ENCODE measurements around the gene RCAN1. TPM values are rescaled to one million over a fixed set of nuclear protein-coding genes. Genes with fewer than 3 reads are reported as not detected.
"Not testable (repeated sequence)": the region's sequence is repeated elsewhere in the genome, so short reads cannot be mapped to it uniquely, and the experiment has no call there.

Gene RCAN1
- polyA plus RNA-seq, 2 of the 4 experiments (the other 2 are of a cell fraction) = 10.2 to 11.9 TPM

DNA sequence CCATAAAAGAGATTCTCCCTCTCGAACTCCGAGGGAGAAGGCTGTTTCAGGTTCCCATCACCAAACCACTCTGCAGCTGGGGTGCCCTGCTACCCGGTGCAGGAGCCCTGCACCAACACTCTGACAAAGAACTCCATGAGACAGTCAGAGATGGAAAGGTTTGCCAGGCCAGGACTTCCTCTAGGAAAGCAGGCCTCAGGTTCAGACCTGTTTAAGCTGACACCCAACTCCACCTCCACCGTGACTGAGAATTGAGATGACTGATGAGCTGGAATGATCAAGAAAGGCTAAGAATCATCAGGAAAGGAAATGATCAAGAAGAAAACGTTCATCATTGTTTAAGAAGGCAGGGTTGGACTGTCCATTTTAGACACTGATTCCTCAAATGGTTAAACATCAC lies 56.7 kb downstream of the RCAN1 start (continued):
- TF ChIP-seq, protein P1, sequence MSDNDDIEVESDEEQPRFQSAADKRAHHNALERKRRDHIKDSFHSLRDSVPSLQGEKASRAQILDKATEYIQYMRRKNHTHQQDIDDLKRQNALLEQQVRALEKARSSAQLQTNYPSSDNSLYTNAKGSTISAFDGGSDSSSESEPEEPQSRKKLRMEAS (IDR thresholded peaks at IDR 0.05) = no peak
- TF ChIP-seq TFCP2L1 (CRISPR knock-in tag; IDR thresholded peaks at IDR 0.05) (no peak), NFE2L2 (conservative IDR thresholded peaks at IDR 0.05; ENCODE audit: low read length) (no peak), CHD4 (IDR thresholded peaks at IDR 0.05; ENCODE audit: borderline replicate concordance) (no peak), JUN (IDR thresholded peaks at IDR 0.05) (no peak)

DNA sequence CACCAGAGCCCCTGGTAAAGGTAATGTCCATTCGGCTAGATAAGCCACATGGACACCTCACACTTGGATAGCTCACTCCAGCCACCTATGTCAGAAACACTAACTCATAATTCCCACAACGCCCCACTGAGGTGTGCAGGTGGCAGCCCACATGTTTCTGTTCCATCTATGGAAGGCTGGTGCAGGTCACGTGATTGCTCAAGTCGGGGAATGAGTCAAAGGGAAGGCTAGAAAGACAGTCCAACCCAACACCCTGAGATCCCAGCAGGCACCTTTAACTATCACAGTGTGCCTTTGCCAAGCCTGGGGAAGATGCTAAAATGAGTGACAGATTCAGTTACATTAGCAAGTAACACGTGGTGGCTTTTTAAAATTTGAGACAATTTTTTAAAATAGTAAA lies 57.7 kb downstream of the RCAN1 start:
- no peak overlapping the region for H3K4me3 ChIP-seq
- H3K4me2 ChIP-seq = no peak overlapping the region
- FAIRE-seq (no peak), DNase-seq (ENCODE audit: low read depth in 1 of 2, low spot score in 1 of 2) (no peak), ATAC-seq (no peak)
- POLR2A ChIA-PET = no interaction called here
- H3K4me1 ChIP-seq = no peaks in the 10 kb centered on the region
- TF ChIP-seq, protein P2, sequence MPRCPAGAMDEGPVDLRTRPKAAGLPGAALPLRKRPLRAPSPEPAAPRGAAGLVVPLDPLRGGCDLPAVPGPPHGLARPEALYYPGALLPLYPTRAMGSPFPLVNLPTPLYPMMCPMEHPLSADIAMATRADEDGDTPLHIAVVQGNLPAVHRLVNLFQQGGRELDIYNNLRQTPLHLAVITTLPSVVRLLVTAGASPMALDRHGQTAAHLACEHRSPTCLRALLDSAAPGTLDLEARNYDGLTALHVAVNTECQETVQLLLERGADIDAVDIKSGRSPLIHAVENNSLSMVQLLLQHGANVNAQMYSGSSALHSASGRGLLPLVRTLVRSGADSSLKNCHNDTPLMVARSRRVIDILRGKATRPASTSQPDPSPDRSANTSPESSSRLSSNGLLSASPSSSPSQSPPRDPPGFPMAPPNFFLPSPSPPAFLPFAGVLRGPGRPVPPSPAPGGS (IDR thresholded peaks at IDR 0.05) = no peak
- TF ChIP-seq, protein P3, sequence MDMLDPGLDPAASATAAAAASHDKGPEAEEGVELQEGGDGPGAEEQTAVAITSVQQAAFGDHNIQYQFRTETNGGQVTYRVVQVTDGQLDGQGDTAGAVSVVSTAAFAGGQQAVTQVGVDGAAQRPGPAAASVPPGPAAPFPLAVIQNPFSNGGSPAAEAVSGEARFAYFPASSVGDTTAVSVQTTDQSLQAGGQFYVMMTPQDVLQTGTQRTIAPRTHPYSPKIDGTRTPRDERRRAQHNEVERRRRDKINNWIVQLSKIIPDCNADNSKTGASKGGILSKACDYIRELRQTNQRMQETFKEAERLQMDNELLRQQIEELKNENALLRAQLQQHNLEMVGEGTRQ (IDR thresholded peaks at IDR 0.05) = no peak
- TF ChIP-seq RAD21 (conservative IDR thresholded peaks at IDR 0.05 in 1 of 2, IDR thresholded peaks at IDR 0.05 in 1 of 2) = no peak
- TF ChIP-seq, protein P4, sequence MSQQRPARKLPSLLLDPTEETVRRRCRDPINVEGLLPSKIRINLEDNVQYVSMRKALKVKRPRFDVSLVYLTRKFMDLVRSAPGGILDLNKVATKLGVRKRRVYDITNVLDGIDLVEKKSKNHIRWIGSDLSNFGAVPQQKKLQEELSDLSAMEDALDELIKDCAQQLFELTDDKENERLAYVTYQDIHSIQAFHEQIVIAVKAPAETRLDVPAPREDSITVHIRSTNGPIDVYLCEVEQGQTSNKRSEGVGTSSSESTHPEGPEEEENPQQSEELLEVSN (IDR thresholded peaks at IDR 0.05; ENCODE audit: borderline replicate concordance, low read depth) = no peak
- no peak for TF ChIP-seq MAFK (IDR thresholded peaks at IDR 0.05; ENCODE audit: partially characterized antibody)
- TF ChIP-seq TFCP2L1 (CRISPR knock-in tag; IDR thresholded peaks at IDR 0.05) = no peak
- TF ChIP-seq RFX5 (IDR thresholded peaks at IDR 0.05) = no peak
- CTCF ChIA-PET = no interaction called here
- no peaks in the 10 kb centered on the region for H3K9me3 ChIP-seq
- 62% methylated on average over 5 of the region's 5 CpGs for WGBS (ENCODE audit: missing lambda C conversion rate)
- H3K27ac ChIP-seq = no peak overlapping the region

DNA sequence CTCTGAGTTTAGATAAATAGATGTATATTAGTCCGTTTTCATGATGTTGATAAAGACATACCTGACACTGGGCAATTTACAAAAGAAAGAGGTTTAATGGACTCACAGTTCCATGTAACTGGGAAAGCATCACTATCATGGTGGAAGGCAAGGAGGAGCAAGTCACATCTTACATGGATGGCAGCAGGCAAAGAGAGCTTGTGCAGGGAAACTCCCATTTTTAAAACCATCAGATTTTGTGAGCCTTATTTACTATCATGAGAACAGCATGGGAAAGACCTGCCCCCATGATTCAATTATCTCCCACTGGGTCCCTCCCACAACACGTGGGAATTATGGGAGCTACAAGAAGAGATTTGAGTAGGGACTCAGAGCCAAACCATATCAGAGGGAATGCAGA lies 60.2 kb downstream of the RCAN1 start:
- FAIRE-seq; H3K4me3 ChIP-seq; H3K4me1 ChIP-seq; DNase-seq (ENCODE audit: low read depth in 1 of 2, low spot score in 1 of 2); CTCF ChIA-PET; H3K9me3 ChIP-seq; POLR2A ChIA-PET; ATAC-seq; H3K27ac ChIP-seq; H3K4me2 ChIP-seq: not testable (repeated sequence)
- 47% methylated on average over 2 of the region's 2 CpGs for WGBS (ENCODE audit: missing lambda C conversion rate)

DNA sequence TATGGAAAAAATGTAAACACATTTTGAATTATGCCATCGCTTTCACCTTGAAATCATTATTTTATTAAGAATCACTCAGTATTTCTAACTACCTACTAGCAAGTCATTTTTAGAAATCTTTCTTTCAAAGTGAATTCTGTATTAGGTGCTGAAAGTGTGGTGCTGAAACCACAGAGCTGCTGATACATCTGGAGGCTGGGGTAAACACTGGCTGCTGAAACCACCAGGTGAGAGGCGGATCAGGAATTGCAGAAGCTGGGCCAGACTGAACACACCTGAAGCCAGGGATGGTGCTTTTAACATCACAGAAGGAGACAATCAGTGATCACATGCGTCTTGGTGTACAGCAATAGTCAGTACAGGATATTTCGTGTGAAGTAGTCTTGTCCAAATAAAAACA lies 60.7 kb downstream of the RCAN1 start:
- 75% methylated on average over 4 of the region's 4 CpGs for WGBS (ENCODE audit: missing lambda C conversion rate)
- POLR2A ChIA-PET = no interaction called here
- CTCF ChIA-PET = no interaction called here
- ATAC-seq (no peak), DNase-seq (ENCODE audit: low read depth in 1 of 2, low spot score in 1 of 2) (no peak), FAIRE-seq (no peak)
- H3K4me2 ChIP-seq = no peak overlapping the region
- no peaks in the 10 kb centered on the region for H3K9me3 ChIP-seq
- TF ChIP-seq EHMT2 (IDR thresholded peaks at IDR 0.05; ENCODE audit: low read depth) = no peak
- TF ChIP-seq JUNB (IDR thresholded peaks at IDR 0.05) = no peak
- TF ChIP-seq MAZ (IDR thresholded peaks at IDR 0.05; ENCODE audit: borderline replicate concordance, low read depth, low read length) = no peak
- TF ChIP-seq NFE2L2 (conservative IDR thresholded peaks at IDR 0.05; ENCODE audit: low read length) = no peak
- no peak for TF ChIP-seq POLR2A (IDR thresholded peaks at IDR 0.05; ENCODE audit: low read length)
- no peak for TF ChIP-seq CEBPB (IDR thresholded peaks at IDR 0.05)
- no peak for TF ChIP-seq TP53 (CRISPR knock-in tag; IDR thresholded peaks at IDR 0.05)
- TF ChIP-seq FOSB (CRISPR knock-in tag; IDR thresholded peaks at IDR 0.05) = no peak
- TF ChIP-seq GATA3 (IDR thresholded peaks at IDR 0.05; ENCODE audit: borderline replicate concordance) = no peak
- no peak for TF ChIP-seq KDM5A (IDR thresholded peaks at IDR 0.05)
- TF ChIP-seq MYC (IDR thresholded peaks at IDR 0.05; ENCODE audit: borderline replicate concordance, low read length) = no peak
- no peak for TF ChIP-seq RAD21 (conservative IDR thresholded peaks at IDR 0.05 in 1 of 2, IDR thresholded peaks at IDR 0.05 in 1 of 2)
- TF ChIP-seq, protein P5, sequence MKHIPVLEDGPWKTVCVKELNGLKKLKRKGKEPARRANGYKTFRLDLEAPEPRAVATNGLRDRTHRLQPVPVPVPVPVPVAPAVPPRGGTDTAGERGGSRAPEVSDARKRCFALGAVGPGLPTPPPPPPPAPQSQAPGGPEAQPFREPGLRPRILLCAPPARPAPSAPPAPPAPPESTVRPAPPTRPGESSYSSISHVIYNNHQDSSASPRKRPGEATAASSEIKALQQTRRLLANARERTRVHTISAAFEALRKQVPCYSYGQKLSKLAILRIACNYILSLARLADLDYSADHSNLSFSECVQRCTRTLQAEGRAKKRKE (CRISPR knock-in tag; IDR thresholded peaks at IDR 0.05; ENCODE audit: low read depth) = no peak
- TF ChIP-seq SREBF2 (IDR thresholded peaks at IDR 0.05) = no peak
- no peaks in the 10 kb centered on the region for H3K4me1 ChIP-seq
- H3K27ac ChIP-seq = no peak overlapping the region
- no peak overlapping the region for H3K4me3 ChIP-seq
